Aorta (tissue), 5 donors: ENCODE data around the gene GZF1. TPM values are rescaled to one million over a fixed set of nuclear protein-coding genes. Genes with fewer than 3 reads are reported as not detected.

ENCODE experiments used
- ATAC-seq: fragments of 200-7000 bp; cut with Tn5 transposase; one replicate; pipeline ENCODE4 v1.9.1; 2022; ENCODE audit warnings: moderate library complexity; ENCODE audit not compliant: low FRiP score
- DNase-seq, 2 donors: peaks; one replicate each; pipeline ENCODE4 v3.0.0-alpha.2; 2020
- H3K27ac ChIP-seq, 2 donors: one replicate each; pipeline ENCODE4 v1.5.1; 2013; ENCODE audit warnings: low read length in 2 of 2, mild to moderate bottlenecking in 2 of 2, moderate library complexity in 2 of 2, control low read depth in 1 of 2, inconsistent platforms in 1 of 2, low read depth in 1 of 2
- H3K27me3 ChIP-seq, 2 donors: one replicate each; pipeline ENCODE4 v1.6.1; 2013; ENCODE audit warnings: control low read depth in 1 of 2, low read length in 1 of 2, mild to moderate bottlenecking in 1 of 2, moderate library complexity in 1 of 2; ENCODE audit not compliant: insufficient read depth in 2 of 2, control insufficient read depth in 1 of 2
- H3K36me3 ChIP-seq, 2 donors: one replicate each; pipeline ENCODE4 v1.6.1; 2013; ENCODE audit warnings: control low read depth in 1 of 2, low read length in 1 of 2, mild to moderate bottlenecking in 1 of 2; ENCODE audit not compliant: insufficient read depth in 2 of 2, control insufficient read depth in 1 of 2
- H3K4me1 ChIP-seq, 2 donors: one replicate each; pipeline ENCODE4 v1.6.1; 2013; ENCODE audit warnings: low read length in 2 of 2, control low read depth in 1 of 2, mild to moderate bottlenecking in 1 of 2, moderate library complexity in 1 of 2; ENCODE audit not compliant: insufficient read depth in 2 of 2, control insufficient read depth in 1 of 2
- H3K4me3 ChIP-seq, 2 donors: one replicate each; pipeline ENCODE4 v1.5.1; 2013; ENCODE audit warnings: low read length in 2 of 2, control low read depth in 1 of 2, mild to moderate bottlenecking in 1 of 2
- H3K9me3 ChIP-seq: one replicate; pipeline ENCODE4 v1.6.1; 2013; ENCODE audit warnings: mild to moderate bottlenecking, low read length; ENCODE audit not compliant: control insufficient read depth
- WGBS, 2 donors: extraction: QIAGEN DNeasy Blood & Tissue Kit; methylation state at CpG; one replicate each; pipeline ENCODE4 v1.1.7; 2013; 5-methylcytosine and 5-hydroxymethylcytosine counted together
- intact Hi-C, 2 donors: fragments of 100-400 bp; cut with DNase I; formaldehyde crosslinking; loops; one replicate each; pipeline versions ENCODE4 v1.14.2 to v1.15.0; 2022
- polyA plus RNA-seq, 2 donors: library from polyadenylated mRNA; stranded (reverse); fragments of 200-250 nt; gene quantifications; one replicate each; pipeline ENCODE4 v1.2.3, GENCODE V29; 2013
- total RNA-seq, 2 donors: library from RNA; stranded (reverse); fragmentation: NEBNext Ultra II Directional; extraction: Animal tissue kit (Norgen Biotek cat#: 25700); gene quantifications; one replicate each; pipeline ENCODE4 v1.2.1, GENCODE V29; 2021
- donor health status: healthy with polysubstance abuse.
- donor health status: Bipolar disorder and iron deficiency.
- donor health status: DM: no; HTN: no; CAD: no.
- donor health status: DM: no; HTN: no; CAD: no.
- donor health status: DM: yes; HTN: yes; CAD: no.

GZF1 gene
- total and polyA plus RNA-seq, 4 donors = 6.0 to 19.5 (median 10.9) TPM

- peaks cover 0 to 2% of the 10 kb centered on the region in 2 donors for H3K36me3 ChIP-seq
- whole genome bisulfite sequencing, 2 donors = 63 to 71% methylated on average over 1 of the region's 1 CpG
- no peak overlapping the region for H3K4me3 ChIP-seq
- no peak for DNase-seq
- no peak overlapping the region for H3K27ac ChIP-seq
- no peak for ATAC-seq
- no peaks in the 10 kb centered on the region for H3K27me3 ChIP-seq
- intact Hi-C loops = loop anchor here in 1 of 2 donors (5.0 to 10.0 kb wide), 2 partner anchors 62 to 244 kb away; partner anchors contain the start of genes CST9 and NAPB
- H3K4me1 ChIP-seq = no peaks in the 10 kb centered on the region
- no peaks in the 10 kb centered on the region for H3K9me3 ChIP-seq
Observed at GRCh38 chr20:23360531-23360930, 1.5 kb upstream of the GZF1 start.

- Histone ChIP-seq H3K4me1 (no peaks in the 10 kb centered on the region), H3K4me3 (peak overlapping the region; percentile 31 to 63), H3K36me3 (peaks cover 0 to 2% of the 10 kb centered on the region in 2 donors), H3K27me3 (no peaks in the 10 kb centered on the region), H3K27ac (peak overlapping the region; percentile 97 to 98), H3K9me3 (no peaks in the 10 kb centered on the region)
- no peak for DNase-seq
- intact Hi-C loops = loop anchor here in 1 of 2 donors (5.0 to 10.0 kb wide), 2 partner anchors 61 to 244 kb away; partner anchors contain the start of genes CST9 and NAPB
- no peak for ATAC-seq
- WGBS, 2 donors = 3% methylated on average over 8 of the region's 8 CpGs
Observed at GRCh38 chr20:23361119-23361475, 885 bp upstream of the GZF1 start.

- intact Hi-C loops = loop anchor here in 1 of 2 donors (5.0 to 10.0 kb wide), 2 partner anchors 60 to 242 kb away; partner anchors contain the start of genes CST9 and NAPB
- Histone ChIP-seq H3K36me3 (peaks cover 0 to 2% of the 10 kb centered on the region in 2 donors), H3K4me3 (peak overlapping the region; percentile 44 to 63), H3K4me1 (no peaks in the 10 kb centered on the region), H3K27ac (peak overlapping the region; percentile 20 to 72), H3K9me3 (no peaks in the 10 kb centered on the region), H3K27me3 (no peaks in the 10 kb centered on the region)
- WGBS, 2 donors = 3 to 4% methylated on average over 50 of the region's 50 CpGs
- no peak for ATAC-seq
- peak; percentile 73 to 89 for DNase-seq
Observed at GRCh38 chr20:23362392-23363256, 642 bp downstream of the GZF1 start.

- ATAC-seq (no peak), DNase-seq (no peak)
- Histone ChIP-seq H3K27me3 (no peaks in the 10 kb centered on the region), H3K4me3 (no peak overlapping the region), H3K9me3 (no peaks in the 10 kb centered on the region), H3K4me1 (no peaks in the 10 kb centered on the region), H3K36me3 (peaks cover 0 to 2% of the 10 kb centered on the region in 2 donors), H3K27ac (peak overlapping the region in 1 of 2 donors; percentile 17)
- intact Hi-C loops = loop anchor here in 1 of 2 donors (5.0 to 10.0 kb wide), 2 partner anchors 59 to 242 kb away; partner anchors contain the start of genes CST9 and NAPB
- WGBS, 2 donors = 30 to 33% methylated on average over 4 of the region's 4 CpGs
Observed at GRCh38 chr20:23363257-23363649, 1.3 kb downstream of the GZF1 start.

- Histone ChIP-seq H3K4me1 (no peaks in the 10 kb centered on the region), H3K9me3 (no peaks in the 10 kb centered on the region), H3K36me3 (peaks cover 0 to 5% of the 10 kb centered on the region in 2 donors), H3K27me3 (no peaks in the 10 kb centered on the region), H3K27ac (no peak overlapping the region), H3K4me3 (no peak overlapping the region)
- intact Hi-C loops = loop anchor here in 1 of 2 donors (10.0 kb wide), 1 partner anchor 239 kb away; the partner anchor contains the start of gene CST9
- DNase-seq (no peak), ATAC-seq (no peak)
- WGBS, 2 donors = 94 to 95% methylated on average over 65 of the region's 65 CpGs
Observed at GRCh38 chr20:23365390-23366165, 3.6 kb downstream of the GZF1 start.

GRCh38 chr20:23366384-23366783 is 4.4 kb downstream of the GZF1 start:
- Histone ChIP-seq H3K4me1 (no peaks in the 10 kb centered on the region), H3K4me3 (no peak overlapping the region), H3K9me3 (no peaks in the 10 kb centered on the region), H3K27me3 (no peaks in the 10 kb centered on the region), H3K27ac (no peak overlapping the region), H3K36me3 (peaks cover 2 to 7% of the 10 kb centered on the region in 2 donors)
- intact Hi-C loops = loop anchor here in 1 of 2 donors (10.0 kb wide), 1 partner anchor 238 kb away; the partner anchor contains the start of gene CST9
- 43 to 51% methylated on average over 1 of the region's 1 CpG for WGBS, 2 donors
- ATAC-seq (no peak), DNase-seq (no peak)

- intact Hi-C loops = loop anchor here in 1 of 2 donors (10.0 kb wide), 1 partner anchor 237 kb away; the partner anchor contains the start of gene CST9
- no peak overlapping the region for H3K4me3 ChIP-seq
- no peaks in the 10 kb centered on the region for H3K27me3 ChIP-seq
- H3K36me3 ChIP-seq = peaks cover 2 to 10% of the 10 kb centered on the region in 2 donors
- no peak overlapping the region for H3K27ac ChIP-seq
- ATAC-seq (no peak), DNase-seq (no peak)
- no peaks in the 10 kb centered on the region for H3K9me3 ChIP-seq
- H3K4me1 ChIP-seq = no peaks in the 10 kb centered on the region
Observed at GRCh38 chr20:23367770-23368169, 5.8 kb downstream of the GZF1 start.

- Histone ChIP-seq H3K27ac (no peak overlapping the region), H3K27me3 (no peaks in the 10 kb centered on the region), H3K4me1 (no peaks in the 10 kb centered on the region), H3K36me3 (peaks cover 5 to 14% of the 10 kb centered on the region in 2 donors), H3K4me3 (no peak overlapping the region), H3K9me3 (no peaks in the 10 kb centered on the region)
- DNase-seq = no peak
- 85% methylated on average over 2 of the region's 2 CpGs for WGBS, 2 donors
- intact Hi-C loops = loop anchor here in 1 of 2 donors (10.0 kb wide), 1 partner anchor 236 kb away; the partner anchor contains the start of gene CST9
- no peak for ATAC-seq
Observed at GRCh38 chr20:23368316-23369071, 6.5 kb downstream of the GZF1 start.
